RWPE1 (cell line): ENCODE data around the gene LAIR1.

Source experiments
- CTCF ChIA-PET: fragments of 350-600 bp; sonication (Branson Sonifier 250); formaldehyde crosslinking; extraction: SDS; loops from one replicate; lab custom pipeline; 2021; lab: Yijun Ruan, JAX
- POLR2A ChIA-PET: fragments of 400-600 bp; formaldehyde crosslinking; extraction: SDS; loops from one replicate; lab custom pipeline; 2020; ENCODE audit warnings: antibody characterized with exemption; ENCODE audit not compliant: low non-redundant PET; lab: Yijun Ruan, JAX
- DNase-seq: peaks from one replicate; pipeline ENCODE4 v3.0.0; 2012; ENCODE audit warnings: low spot score
- H3K27ac ChIP-seq: fragments of 450-650 bp; 2 replicates; pipeline ENCODE4 v1.5.1; 2017
- TF ChIP-seq, protein P1 (sequence below): fragments of 450-650 bp; conservative IDR thresholded peaks from 2 replicates; pipeline ENCODE4 v1.5.1; 2017; ENCODE audit warnings: low read depth, mild to moderate bottlenecking

The LAIR1 gene

DNA sequence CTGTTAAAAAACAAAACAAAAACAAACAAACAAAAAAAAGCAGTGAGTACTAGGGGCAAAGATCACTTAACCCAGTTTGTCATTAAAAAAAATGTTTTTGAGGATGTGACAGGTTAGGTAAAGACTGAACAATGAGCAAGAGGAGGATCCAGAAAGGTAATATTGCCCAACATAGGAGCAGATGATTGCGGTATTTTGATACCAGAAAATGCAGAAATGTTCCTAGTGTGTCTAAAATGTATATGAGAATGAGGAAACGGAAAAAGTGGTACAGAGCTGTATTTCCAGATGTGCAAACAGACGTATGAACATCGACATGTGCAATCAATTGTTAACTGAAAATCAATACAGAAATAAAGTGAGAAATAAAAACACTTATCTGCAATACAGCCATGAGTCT, 20.9 kb downstream of the LAIR1 start:
- H3K27ac ChIP-seq: no peak overlapping the region
- TF ChIP-seq, protein P1, sequence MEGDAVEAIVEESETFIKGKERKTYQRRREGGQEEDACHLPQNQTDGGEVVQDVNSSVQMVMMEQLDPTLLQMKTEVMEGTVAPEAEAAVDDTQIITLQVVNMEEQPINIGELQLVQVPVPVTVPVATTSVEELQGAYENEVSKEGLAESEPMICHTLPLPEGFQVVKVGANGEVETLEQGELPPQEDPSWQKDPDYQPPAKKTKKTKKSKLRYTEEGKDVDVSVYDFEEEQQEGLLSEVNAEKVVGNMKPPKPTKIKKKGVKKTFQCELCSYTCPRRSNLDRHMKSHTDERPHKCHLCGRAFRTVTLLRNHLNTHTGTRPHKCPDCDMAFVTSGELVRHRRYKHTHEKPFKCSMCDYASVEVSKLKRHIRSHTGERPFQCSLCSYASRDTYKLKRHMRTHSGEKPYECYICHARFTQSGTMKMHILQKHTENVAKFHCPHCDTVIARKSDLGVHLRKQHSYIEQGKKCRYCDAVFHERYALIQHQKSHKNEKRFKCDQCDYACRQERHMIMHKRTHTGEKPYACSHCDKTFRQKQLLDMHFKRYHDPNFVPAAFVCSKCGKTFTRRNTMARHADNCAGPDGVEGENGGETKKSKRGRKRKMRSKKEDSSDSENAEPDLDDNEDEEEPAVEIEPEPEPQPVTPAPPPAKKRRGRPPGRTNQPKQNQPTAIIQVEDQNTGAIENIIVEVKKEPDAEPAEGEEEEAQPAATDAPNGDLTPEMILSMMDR: no peak
- CTCF ChIA-PET: no interaction called here
- POLR2A ChIA-PET: no interaction called here
- DNase-seq: no peak

DNA sequence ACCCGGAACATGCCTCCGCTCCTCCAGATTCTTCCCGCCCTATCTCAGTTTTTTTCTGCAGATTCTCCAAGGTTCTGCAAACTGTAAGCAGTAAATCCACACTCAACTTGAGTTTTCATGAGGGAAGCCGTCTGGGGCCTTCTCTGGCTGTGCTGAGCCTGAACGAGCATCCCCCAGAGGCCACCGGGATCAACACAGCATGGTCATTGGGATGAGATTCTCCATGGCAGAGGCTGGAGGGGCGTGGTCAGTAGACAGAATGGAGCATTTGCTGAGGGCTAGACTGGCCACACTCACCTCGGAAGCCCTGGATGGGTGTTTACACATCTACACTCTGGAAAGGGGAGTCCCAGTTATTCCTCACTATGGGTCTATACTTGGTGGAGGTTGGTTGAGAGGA, 23.4 kb downstream of the LAIR1 start:
- POLR2A ChIA-PET: no interaction called here
- CTCF ChIA-PET: no interaction called here
- TF ChIP-seq, protein P1: no peak
- no peak for DNase-seq
- H3K27ac ChIP-seq: no peak overlapping the region

DNA sequence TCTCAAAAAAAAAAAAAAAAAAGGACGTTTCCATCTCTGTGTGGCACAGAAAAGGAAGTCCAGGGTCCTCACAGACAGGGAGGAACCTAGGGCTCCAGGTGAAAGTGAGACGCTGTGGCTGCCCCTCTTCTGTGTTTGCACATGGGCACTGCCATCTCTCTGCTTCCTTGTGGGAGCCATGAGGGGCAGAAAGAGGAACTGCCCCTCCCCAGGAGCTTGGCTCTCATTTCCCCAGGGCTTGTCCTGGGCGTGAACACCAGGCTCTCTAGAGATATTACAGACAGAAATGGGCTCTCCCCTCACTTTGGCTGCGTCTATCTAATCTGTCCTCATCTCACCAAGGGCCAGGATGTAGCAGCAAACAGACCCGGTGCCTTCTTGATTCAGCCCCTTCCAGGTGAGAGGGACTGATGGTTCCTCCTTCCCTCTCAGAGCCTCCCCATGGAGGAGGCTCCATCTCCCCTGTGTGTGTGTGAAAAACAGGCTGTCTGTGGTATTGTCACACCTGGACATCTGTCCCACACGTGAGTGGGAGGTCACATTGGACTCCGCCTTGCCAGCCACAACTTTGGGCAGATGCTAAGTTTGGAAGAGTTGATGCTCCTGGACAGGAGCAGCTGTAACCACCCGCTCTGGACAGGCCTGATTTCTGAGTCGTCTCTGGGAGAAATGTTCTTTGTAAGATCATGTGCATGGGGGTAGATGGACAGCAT, 24.9 kb downstream of the LAIR1 start:
- CTCF ChIA-PET: no interaction called here
- no peak for DNase-seq
- TF ChIP-seq, protein P1: no peak
- H3K27ac ChIP-seq: no peak overlapping the region
- POLR2A ChIA-PET: no interaction called here

DNA sequence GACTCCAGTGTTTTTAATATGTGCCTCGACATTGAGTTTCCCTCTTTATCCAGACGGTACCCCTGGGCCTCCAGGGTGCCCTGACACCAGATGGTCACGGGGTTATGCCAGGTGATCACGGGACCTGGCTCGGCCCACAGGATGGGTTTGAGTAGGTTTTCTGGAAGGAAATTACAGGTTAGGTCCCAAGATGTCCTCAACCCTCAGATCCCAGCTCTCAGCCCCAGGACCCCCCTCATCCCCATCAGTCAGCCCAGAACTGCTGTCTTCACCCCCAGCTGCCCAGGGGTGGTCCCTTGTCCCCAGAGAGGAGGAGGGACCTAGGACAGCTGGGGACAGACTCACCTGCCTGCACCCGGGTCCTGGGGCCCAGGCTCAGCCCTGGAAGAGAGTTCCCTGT, 26.2 kb downstream of the LAIR1 start:
- no peak overlapping the region for H3K27ac ChIP-seq
- TF ChIP-seq, protein P1: no peak
- ChIA-PET POLR2A (no interaction called here), CTCF (no interaction called here)
- no peak for DNase-seq

DNA sequence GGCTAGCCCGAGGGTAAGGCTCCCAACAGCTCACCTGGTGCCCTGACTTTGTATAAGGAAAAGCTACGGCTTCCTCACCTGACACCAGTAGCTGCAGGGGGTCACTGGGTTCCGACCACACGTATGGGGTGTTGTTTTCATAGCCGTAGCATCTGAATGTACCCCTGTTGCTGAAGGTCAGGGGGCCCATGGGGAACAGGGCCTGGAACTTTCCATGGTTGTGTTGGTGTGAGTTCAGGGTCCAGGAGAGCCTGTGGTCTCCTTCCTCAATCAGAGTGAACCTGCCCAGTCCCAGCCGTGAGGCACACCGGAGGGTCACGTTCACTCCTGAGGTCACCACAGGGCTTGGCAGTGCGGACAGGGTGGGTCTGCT, 26.9 kb downstream of the LAIR1 start:
- CTCF ChIA-PET: no interaction called here
- POLR2A ChIA-PET: no interaction called here

DNA sequence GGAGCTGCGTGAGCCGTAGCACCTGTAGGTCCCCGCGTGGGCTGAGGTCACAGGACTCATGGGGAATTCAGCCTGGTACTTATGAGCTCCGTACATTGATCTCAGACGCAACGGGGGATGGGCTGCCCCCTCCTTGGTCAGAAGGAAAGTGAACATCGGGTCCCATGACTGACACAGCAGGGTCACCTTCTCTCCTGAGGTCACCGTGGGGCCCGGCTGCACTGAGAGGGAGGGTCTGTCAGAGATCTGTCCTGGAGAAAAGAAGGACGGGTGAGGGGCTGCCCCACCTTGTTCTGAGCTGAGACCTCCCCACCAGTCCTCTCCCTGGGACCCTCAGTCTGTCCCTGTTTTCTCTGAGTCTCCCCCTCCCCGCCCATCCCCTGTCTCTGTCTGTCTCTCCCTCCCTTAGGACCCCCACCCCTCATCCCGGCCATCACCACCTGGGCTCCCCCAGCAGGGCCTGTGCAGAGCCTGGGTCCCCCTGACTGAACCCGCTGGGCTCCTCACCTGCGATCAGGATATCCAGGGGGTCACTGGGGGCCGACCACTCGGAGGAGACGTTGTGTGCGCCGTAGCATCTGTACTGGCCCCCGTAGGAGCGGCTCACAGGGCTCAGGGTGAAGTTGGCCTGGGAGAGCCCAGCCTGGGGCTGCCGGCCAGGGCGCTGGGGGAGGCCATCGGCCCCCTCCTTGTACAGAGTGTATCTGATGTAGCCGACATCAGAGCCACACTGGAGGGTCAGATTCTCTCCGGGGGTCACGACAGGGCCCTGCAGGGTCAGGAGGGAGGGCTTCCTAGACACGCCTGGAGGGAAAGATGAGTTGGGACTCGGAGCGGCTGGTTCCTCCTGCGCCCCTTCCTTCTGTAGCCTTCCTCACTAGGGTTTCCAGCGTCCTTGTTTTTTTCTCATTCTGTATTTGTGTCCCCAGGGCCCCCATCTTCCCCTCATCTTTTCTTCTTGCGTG, 27.6 kb downstream of the LAIR1 start:
- ChIA-PET CTCF (no interaction called here), POLR2A (no interaction called here)

More for the DNA sequence above, 26.9 kb downstream of the LAIR1 start:
- TF ChIP-seq, protein P1: no peak
- H3K27ac ChIP-seq: no peak overlapping the region
- DNase-seq: no peak

More for the DNA sequence above, 27.6 kb downstream of the LAIR1 start:
- DNase-seq: no peak
- H3K27ac ChIP-seq: no peak overlapping the region
- TF ChIP-seq, protein P1: no peak
